Vein endothelial cell (primary cell): ENCODE data around the gene HTR3B. TPM values are rescaled to one million over a fixed set of nuclear protein-coding genes. Genes with fewer than 3 reads are reported as not detected.

Experiments used
- small RNA-seq: library from RNA; depleted of rRNA; stranded (forward); fragments of <200 nt; gene quantifications from one replicate; pipeline ENCODE3, GENCODE V24; 2012
- total RNA-seq: library from RNA; depleted of rRNA; stranded (reverse); fragments of >200 nt; gene quantifications from 2 replicates; pipeline ENCODE4 v1.2.3, GENCODE V29; 2012

Gene HTR3B
- total RNA-seq = not detected in 2 replicates

GRCh38 chr11:113904379-113905101 is at the start of gene HTR3B:
TSS of gene HTR3B (plus strand) at chr11:113904796. CDS start at chr11:113904934, 138 bp downstream.

GRCh38 chr11:113875234-113876073 is 29.1 kb upstream of the HTR3B start, which contains the start of gene USP28:
TSS of gene USP28 (minus strand) at chr11:113875572. CDS start at chr11:113875501, 71 bp downstream.

GRCh38 chr11:113974741-113975470 is 70.3 kb downstream of the HTR3B start, which contains the start of gene HTR3A:
TSS of gene HTR3A (plus strand) at chr11:113975108. CDS start at chr11:113975326, 218 bp downstream.

Small RNA genes lying within 50 kb of the gene (small RNA-seq; reads per million reads assigned to genes)
- gene RNU6-1107P = not detected

Other genes starting within 250 kb of the HTR3B start
- 0.19 and 0.33 TPM in 2 replicates for gene TMPRSS5, start 198.5 kb upstream of the HTR3B start, total RNA-seq
- gene ZW10, start 131.1 kb upstream of the HTR3B start, total RNA-seq = 22.2 and 31.0 TPM in 2 replicates
- not detected in 2 replicates for gene CLDN25, start 125.0 kb upstream of the HTR3B start, total RNA-seq
- gene USP28, start 29.2 kb upstream of the HTR3B start, total RNA-seq = 32.3 and 32.9 TPM in 2 replicates
- not detected in 2 replicates for gene HTR3A, start 70.3 kb downstream of the HTR3B start, total RNA-seq
- gene ZBTB16, start 154.9 kb downstream of the HTR3B start, total RNA-seq = 8.2 and 13.4 TPM in 2 replicates